Neuronal stem cell (in vitro differentiated cells): ENCODE measurements around the gene BEND5.
A peak's percentile ranks its signal among the peaks of the same experiment; 100 is the strongest.

Experiments used
- DNase-seq: peaks from one replicate; pipeline ENCODE4 v3.0.0-alpha.2; 2013; ENCODE audit warnings: low spot score
- H2AFZ ChIP-seq: one replicate; pipeline ENCODE4 v1.6.1; 2013; ENCODE audit warnings: mild to moderate bottlenecking, low read length, inconsistent platforms
- H2AK5ac ChIP-seq: 2 replicates; pipeline ENCODE4 v1.6.1; 2013; ENCODE audit warnings: low read depth, mild to moderate bottlenecking, inconsistent platforms, low read length, moderate library complexity, mixed read lengths
- H2BK120ac ChIP-seq: 2 replicates; pipeline ENCODE4 v1.6.1; 2013; ENCODE audit warnings: low read depth, mild to moderate bottlenecking, inconsistent platforms, low read length, moderate library complexity, mixed read lengths
- H2BK12ac ChIP-seq: one replicate; pipeline ENCODE4 v1.6.1; 2013; ENCODE audit warnings: low read length, inconsistent platforms
- H2BK15ac ChIP-seq: 2 replicates; pipeline ENCODE4 v1.6.1; 2013; ENCODE audit warnings: mild to moderate bottlenecking, low read length, inconsistent platforms, mixed read lengths
- H2BK5ac ChIP-seq: one replicate; pipeline ENCODE4 v1.6.1; 2013; ENCODE audit warnings: inconsistent platforms, mild to moderate bottlenecking, low read length, moderate library complexity
- H3K14ac ChIP-seq: one replicate; pipeline ENCODE4 v1.6.1; 2013; ENCODE audit warnings: low read length, inconsistent platforms
- H3K18ac ChIP-seq: 2 replicates; pipeline ENCODE4 v1.6.1; 2013; ENCODE audit warnings: low read length, inconsistent platforms
- H3K23ac ChIP-seq: 2 replicates; pipeline ENCODE4 v1.6.1; 2013; ENCODE audit warnings: low read depth, mild to moderate bottlenecking, mixed read lengths, low read length, inconsistent platforms; ENCODE audit not compliant: poor library complexity
- H3K27ac ChIP-seq: replicated peaks from 3 replicates; pipeline ENCODE4 v1.5.1; 2013; ENCODE audit warnings: low read length, inconsistent platforms
- H3K27me3 ChIP-seq, 3 experiments: 2 replicates each; pipeline ENCODE4 v1.6.1; 2013; ENCODE audit warnings: low read length in 3 of 3, mild to moderate bottlenecking in 2 of 3, inconsistent platforms in 1 of 3, low read depth in 1 of 3, mixed read lengths in 1 of 3, moderate library complexity in 1 of 3; ENCODE audit not compliant: control insufficient read depth in 3 of 3, insufficient read depth in 3 of 3
- H3K36me3 ChIP-seq, 2 donors: replicated peaks in 1 of 2; 2 replicates each; pipeline ENCODE4 v1.6.1; 2013; ENCODE audit warnings: low read length in 2 of 2; ENCODE audit not compliant: control insufficient read depth in 2 of 2, insufficient read depth in 2 of 2
- H3K4ac ChIP-seq: 2 replicates; pipeline ENCODE4 v1.6.1; 2013; ENCODE audit warnings: inconsistent platforms, mild to moderate bottlenecking, low read length, moderate library complexity
- H3K4me1 ChIP-seq, 2 donors: 1 replicate in 1 of 2; 2 replicates in 1 of 2; pipeline ENCODE4 v1.6.1; 2013; ENCODE audit warnings: low read length in 2 of 2, low read depth in 1 of 2; ENCODE audit not compliant: control insufficient read depth in 2 of 2, insufficient read depth in 1 of 2
- H3K4me2 ChIP-seq: one replicate; pipeline ENCODE4 v1.6.1; 2013; ENCODE audit warnings: mild to moderate bottlenecking, low read length, inconsistent platforms; ENCODE audit not compliant: insufficient read depth, poor library complexity, severe bottlenecking
- H3K4me3 ChIP-seq, 2 donors: 2 replicates each; pipeline ENCODE4 v1.5.1; 2013; ENCODE audit warnings: low read length in 2 of 2, mild to moderate bottlenecking in 2 of 2, inconsistent platforms in 1 of 2, moderate library complexity in 1 of 2
- H3K79me1 ChIP-seq: one replicate; pipeline ENCODE4 v1.6.1; 2013; ENCODE audit warnings: low read depth, mild to moderate bottlenecking, inconsistent platforms, low read length, moderate library complexity
- H3K9ac ChIP-seq: one replicate; pipeline ENCODE4 v1.6.1; 2013; ENCODE audit warnings: mild to moderate bottlenecking, low read depth, low read length, inconsistent platforms; ENCODE audit not compliant: poor library complexity
- H3K9me3 ChIP-seq, 2 donors: replicated peaks in 1 of 2; 2 replicates each; pipeline versions ENCODE3 to v1.6.1; 2013; ENCODE audit warnings: low read length in 2 of 2, mild to moderate bottlenecking in 2 of 2, inconsistent platforms in 1 of 2, low read depth in 1 of 2, mixed read lengths in 1 of 2, moderate library complexity in 1 of 2; ENCODE audit not compliant: control insufficient read depth in 2 of 2, insufficient read depth in 1 of 2
- H4K8ac ChIP-seq: one replicate; pipeline ENCODE4 v1.6.1; 2013; ENCODE audit warnings: low read depth, mild to moderate bottlenecking, inconsistent platforms, low read length, moderate library complexity
- H4K91ac ChIP-seq: one replicate; pipeline ENCODE4 v1.6.1; 2013; ENCODE audit warnings: low read length, low read depth, mild to moderate bottlenecking, inconsistent platforms; ENCODE audit not compliant: poor library complexity
- WGBS, 2 donors: extraction: QIAGEN DNeasy Blood & Tissue Kit; methylation state at CpG; one replicate each; pipeline ENCODE4 v1.1.7; 2013; ENCODE audit warnings: missing lambda C conversion rate in 2 of 2, mixed read lengths in 1 of 2; ENCODE audit not compliant: insufficient read length in 2 of 2, insufficient replicate concordance in 1 of 2; ENCODE audit errors: extremely low coverage in 2 of 2; 5-methylcytosine and 5-hydroxymethylcytosine counted together

Gene BEND5

GRCh38 chr1:48760857-48761256 lies 15.8 kb downstream of the BEND5 start:
- Histone ChIP-seq H3K23ac (no peak overlapping the region), H2AK5ac (no peak overlapping the region), H3K27me3 (no peaks in the 10 kb centered on the region), H3K4ac (no peak overlapping the region), H3K9ac (no peak overlapping the region), H3K9me3 (peaks cover 0 to 6% of the 10 kb centered on the region in 2 donors), H2AFZ (no peak overlapping the region), H3K79me1 (peaks cover 3% of the 10 kb centered on the region), H3K18ac (no peak overlapping the region), H3K4me2 (no peak overlapping the region), H2BK12ac (no peak overlapping the region), H2BK5ac (no peak overlapping the region), H3K36me3 (peaks cover 26 to 88% of the 10 kb centered on the region in 2 donors), H2BK120ac (no peak overlapping the region), H2BK15ac (no peak overlapping the region), H4K8ac (no peak overlapping the region), H3K14ac (no peak overlapping the region), H3K4me3 (peak overlapping the region in 1 of 2 donors; percentile 14), H3K4me1 (peaks cover 0 to 6% of the 10 kb centered on the region in 2 donors), H3K27ac (no peak overlapping the region), H4K91ac (no peak overlapping the region)
- no peak for DNase-seq
- whole genome bisulfite sequencing, 2 donors, result no CpG with 5 or more reads among the region's 7 CpGs

GRCh38 chr1:48758976-48759375 lies 17.7 kb downstream of the BEND5 start:
- H3K23ac ChIP-seq, result no peak overlapping the region
- no peak overlapping the region for H2BK120ac ChIP-seq
- H3K4me3 ChIP-seq, result no peak overlapping the region
- no peak overlapping the region for H2BK5ac ChIP-seq
- H2BK12ac ChIP-seq, result no peak overlapping the region
- no peak overlapping the region for H3K9ac ChIP-seq
- no peak overlapping the region for H3K27ac ChIP-seq
- H3K4me1 ChIP-seq, result peaks cover 0 to 5% of the 10 kb centered on the region in 2 donors
- H3K14ac ChIP-seq, result no peak overlapping the region
- no peaks in the 10 kb centered on the region for H3K27me3 ChIP-seq
- H2AFZ ChIP-seq, result no peak overlapping the region
- H4K8ac ChIP-seq, result no peak overlapping the region
- H3K4me2 ChIP-seq, result no peak overlapping the region
- no peak overlapping the region for H3K18ac ChIP-seq
- WGBS, 2 donors, result no CpG with 5 or more reads among the region's 18 CpGs
- no peak overlapping the region for H2AK5ac ChIP-seq
- H3K36me3 ChIP-seq, result peaks cover 28 to 98% of the 10 kb centered on the region in 2 donors
- no peak overlapping the region for H3K4ac ChIP-seq
- DNase-seq, result no peak
- H3K9me3 ChIP-seq, result no peaks in the 10 kb centered on the region
- H4K91ac ChIP-seq, result no peak overlapping the region
- H2BK15ac ChIP-seq, result no peak overlapping the region
- peaks cover 3% of the 10 kb centered on the region for H3K79me1 ChIP-seq

- Histone ChIP-seq H3K4me3 (no peak overlapping the region), H3K4me2 (no peak overlapping the region), H3K4me1 (no peaks in the 10 kb centered on the region), H2BK5ac (no peak overlapping the region), H2AFZ (no peak overlapping the region), H3K9ac (no peak overlapping the region), H3K27ac (no peak overlapping the region), H3K4ac (no peak overlapping the region), H3K23ac (no peak overlapping the region), H2BK15ac (no peak overlapping the region), H4K8ac (no peak overlapping the region), H3K27me3 (no peaks in the 10 kb centered on the region), H3K18ac (no peak overlapping the region), H4K91ac (no peak overlapping the region), H3K79me1 (peaks cover 3% of the 10 kb centered on the region), H2AK5ac (no peak overlapping the region), H3K14ac (no peak overlapping the region), H3K36me3 (peaks cover 30 to 95% of the 10 kb centered on the region in 2 donors), H2BK12ac (no peak overlapping the region), H2BK120ac (no peak overlapping the region), H3K9me3 (no peaks in the 10 kb centered on the region)
- DNase-seq, result no peak
- WGBS, 2 donors, result no CpG with 5 or more reads among the region's 2 CpGs
Measured at GRCh38 chr1:48757363-48757762, 19.3 kb downstream of the BEND5 start.

- WGBS, 2 donors, result no CpG with 5 or more reads among the region's 1 CpG
- H2BK12ac ChIP-seq, result no peak overlapping the region
- H3K36me3 ChIP-seq, result peaks cover 30 to 97% of the 10 kb centered on the region in 2 donors
- H2BK5ac ChIP-seq, result no peak overlapping the region
- no peak overlapping the region for H2BK15ac ChIP-seq
- H3K27me3 ChIP-seq, result no peaks in the 10 kb centered on the region
- no peak overlapping the region for H3K27ac ChIP-seq
- H2AK5ac ChIP-seq, result no peak overlapping the region
- H3K9me3 ChIP-seq, result no peaks in the 10 kb centered on the region
- H3K18ac ChIP-seq, result no peak overlapping the region
- no peak overlapping the region for H4K8ac ChIP-seq
- no peaks in the 10 kb centered on the region for H3K4me1 ChIP-seq
- no peak overlapping the region for H2AFZ ChIP-seq
- H2BK120ac ChIP-seq, result no peak overlapping the region
- H3K23ac ChIP-seq, result no peak overlapping the region
- no peak overlapping the region for H3K14ac ChIP-seq
- H3K4me2 ChIP-seq, result no peak overlapping the region
- H3K4ac ChIP-seq, result no peak overlapping the region
- H3K4me3 ChIP-seq, result no peak overlapping the region
- no peak overlapping the region for H3K9ac ChIP-seq
- no peak overlapping the region for H4K91ac ChIP-seq
- no peak for DNase-seq
- H3K79me1 ChIP-seq, result peaks cover 3% of the 10 kb centered on the region
Measured at GRCh38 chr1:48756683-48757316, 19.9 kb downstream of the BEND5 start.
